Mammary epithelial cell (primary cell): Measurements from ENCODE around the gene BCL7B.

Experiments used
- CTCF ChIP-seq, 2 donors: IDR thresholded peaks in 1 of 2; conservative IDR thresholded peaks in 1 of 2; 2 replicates each; pipeline ENCODE4 v1.5.1; 2011 to 2012; ENCODE audit warnings: inconsistent platforms in 2 of 2, low read length in 2 of 2, mild to moderate bottlenecking in 2 of 2, control low read depth in 1 of 2, low read depth in 1 of 2; ENCODE audit not compliant: insufficient read depth in 1 of 2; ENCODE audit errors: extremely low read depth in 1 of 2
- EZH2 ChIP-seq: IDR thresholded peaks from 2 replicates; pipeline ENCODE4 v1.6.1; 2012; ENCODE audit warnings: low read length, inconsistent platforms, borderline replicate concordance

GRCh38 chr7:73533742-73534141 lies 23.7 kb downstream of the BCL7B start:
- TF ChIP-seq CTCF (conservative IDR thresholded peaks at IDR 0.05 in 1 of 2, IDR thresholded peaks at IDR 0.05 in 1 of 2; ENCODE audit: extremely low read depth in 1 of 2, insufficient read depth in 1 of 2, low read depth in 1 of 2, low read length in 2 of 2) = no peak
- no peak for TF ChIP-seq EZH2
